ENCODE data around the gene MAPK9.

GRCh38 chr5:180306796-180307195 lies 14.9 kb upstream of the MAPK9 start:
- TF ChIP-seq CTCF (IDR thresholded peaks at IDR 0.05; ENCODE audit: borderline replicate concordance, extremely low read depth, low read length, poor library complexity, severe bottlenecking) = no peak
- TF ChIP-seq EZH2 (IDR thresholded peaks at IDR 0.05; ENCODE audit: borderline replicate concordance, low read depth, low read length, severe bottlenecking) = no peak
